Measurements from ENCODE around the gene ACAA1. TPM values are rescaled to one million over a fixed set of nuclear protein-coding genes. Genes with fewer than 3 reads are reported as not detected.

Gene ACAA1
- total and polyA plus RNA-seq, 2 of the 13 experiments (the other 11 are each of a cell fraction or from before 2014, with no cell fraction given) = 60.8 to 188 TPM

DNA sequence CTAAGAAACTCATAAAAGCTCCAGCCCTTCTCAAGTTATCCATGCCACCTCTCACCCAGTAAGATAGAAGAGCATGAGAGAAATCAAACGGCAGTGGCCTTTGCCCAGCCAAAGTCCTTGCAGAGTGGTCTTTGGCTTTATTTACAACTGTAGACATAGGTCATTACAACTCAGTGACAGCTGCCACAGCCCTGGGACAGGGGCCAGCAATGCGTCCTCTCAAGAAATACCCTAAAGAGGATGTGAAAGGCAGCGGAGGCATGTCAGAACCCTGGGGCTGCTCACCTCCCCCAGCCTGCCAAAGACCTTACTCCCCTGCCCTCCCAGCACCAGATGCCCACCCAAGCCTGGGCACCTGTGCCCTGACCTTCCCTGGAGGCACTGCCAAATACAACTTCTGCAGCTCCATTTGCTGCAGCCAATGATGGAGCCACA is 6.3 kb downstream of the ACAA1 start (continued):
- TF ChIP-seq, protein P1, sequence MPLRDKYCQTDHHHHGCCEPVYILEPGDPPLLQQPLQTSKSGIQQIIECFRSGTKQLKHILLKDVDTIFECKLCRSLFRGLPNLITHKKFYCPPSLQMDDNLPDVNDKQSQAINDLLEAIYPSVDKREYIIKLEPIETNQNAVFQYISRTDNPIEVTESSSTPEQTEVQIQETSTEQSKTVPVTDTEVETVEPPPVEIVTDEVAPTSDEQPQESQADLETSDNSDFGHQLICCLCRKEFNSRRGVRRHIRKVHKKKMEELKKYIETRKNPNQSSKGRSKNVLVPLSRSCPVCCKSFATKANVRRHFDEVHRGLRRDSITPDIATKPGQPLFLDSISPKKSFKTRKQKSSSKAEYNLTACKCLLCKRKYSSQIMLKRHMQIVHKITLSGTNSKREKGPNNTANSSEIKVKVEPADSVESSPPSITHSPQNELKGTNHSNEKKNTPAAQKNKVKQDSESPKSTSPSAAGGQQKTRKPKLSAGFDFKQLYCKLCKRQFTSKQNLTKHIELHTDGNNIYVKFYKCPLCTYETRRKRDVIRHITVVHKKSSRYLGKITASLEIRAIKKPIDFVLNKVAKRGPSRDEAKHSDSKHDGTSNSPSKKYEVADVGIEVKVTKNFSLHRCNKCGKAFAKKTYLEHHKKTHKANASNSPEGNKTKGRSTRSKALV (CRISPR knock-in tag; IDR thresholded peaks at IDR 0.05) = peak; percentile 40; the same call in 1 of the 2 replicates
- TF ChIP-seq PLSCR1 (CRISPR knock-in tag; IDR thresholded peaks at IDR 0.05; ENCODE audit: borderline replicate concordance) (no peak), FOXJ3 (CRISPR knock-in tag; IDR thresholded peaks at IDR 0.05; ENCODE audit: borderline replicate concordance) (peak; percentile 70; the same call in 1 of the 2 replicates), ZNF33B (CRISPR knock-in tag; IDR thresholded peaks at IDR 0.05) (no peak), EHMT2 (IDR thresholded peaks at IDR 0.05; ENCODE audit: borderline replicate concordance, low read depth, low read length) (no peak), ZNF567 (CRISPR knock-in tag; IDR thresholded peaks at IDR 0.05; ENCODE audit: borderline replicate concordance) (no peak), ZNF574 (CRISPR knock-in tag; IDR thresholded peaks at IDR 0.05) (no peak), ZBTB8A (CRISPR knock-in tag; IDR thresholded peaks at IDR 0.05; ENCODE audit: borderline replicate concordance, low read depth) (no peak), FOXA3 (CRISPR knock-in tag; IDR thresholded peaks at IDR 0.05) (peak; percentile 86), GTF3A (CRISPR knock-in tag; conservative IDR thresholded peaks at IDR 0.05) (no peak), ZNF512 (CRISPR knock-in tag; IDR thresholded peaks at IDR 0.05) (no peak), MYNN (CRISPR knock-in tag; IDR thresholded peaks at IDR 0.05; ENCODE audit: low read depth) (no peak), SNAI1 (CRISPR knock-in tag; IDR thresholded peaks at IDR 0.05; ENCODE audit: borderline replicate concordance) (no peak), SRSF9 (IDR thresholded peaks at IDR 0.05; ENCODE audit: borderline replicate concordance, insufficient read depth, low read depth, low read length, poor library complexity, severe bottlenecking) (no peak), ARNT (IDR thresholded peaks at IDR 0.05) (no peak)
- TF ChIP-seq, protein P2, sequence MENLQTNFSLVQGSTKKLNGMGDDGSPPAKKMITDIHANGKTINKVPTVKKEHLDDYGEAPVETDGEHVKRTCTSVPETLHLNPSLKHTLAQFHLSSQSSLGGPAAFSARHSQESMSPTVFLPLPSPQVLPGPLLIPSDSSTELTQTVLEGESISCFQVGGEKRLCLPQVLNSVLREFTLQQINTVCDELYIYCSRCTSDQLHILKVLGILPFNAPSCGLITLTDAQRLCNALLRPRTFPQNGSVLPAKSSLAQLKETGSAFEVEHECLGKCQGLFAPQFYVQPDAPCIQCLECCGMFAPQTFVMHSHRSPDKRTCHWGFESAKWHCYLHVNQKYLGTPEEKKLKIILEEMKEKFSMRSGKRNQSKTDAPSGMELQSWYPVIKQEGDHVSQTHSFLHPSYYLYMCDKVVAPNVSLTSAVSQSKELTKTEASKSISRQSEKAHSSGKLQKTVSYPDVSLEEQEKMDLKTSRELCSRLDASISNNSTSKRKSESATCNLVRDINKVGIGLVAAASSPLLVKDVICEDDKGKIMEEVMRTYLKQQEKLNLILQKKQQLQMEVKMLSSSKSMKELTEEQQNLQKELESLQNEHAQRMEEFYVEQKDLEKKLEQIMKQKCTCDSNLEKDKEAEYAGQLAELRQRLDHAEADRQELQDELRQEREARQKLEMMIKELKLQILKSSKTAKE (CRISPR knock-in tag; IDR thresholded peaks at IDR 0.05; ENCODE audit: borderline replicate concordance) = peak; percentile 54; the same call in 1 of the 2 replicates
- TF ChIP-seq, protein P3, sequence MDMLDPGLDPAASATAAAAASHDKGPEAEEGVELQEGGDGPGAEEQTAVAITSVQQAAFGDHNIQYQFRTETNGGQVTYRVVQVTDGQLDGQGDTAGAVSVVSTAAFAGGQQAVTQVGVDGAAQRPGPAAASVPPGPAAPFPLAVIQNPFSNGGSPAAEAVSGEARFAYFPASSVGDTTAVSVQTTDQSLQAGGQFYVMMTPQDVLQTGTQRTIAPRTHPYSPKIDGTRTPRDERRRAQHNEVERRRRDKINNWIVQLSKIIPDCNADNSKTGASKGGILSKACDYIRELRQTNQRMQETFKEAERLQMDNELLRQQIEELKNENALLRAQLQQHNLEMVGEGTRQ (IDR thresholded peaks at IDR 0.05; ENCODE audit: low read depth, low read length) = no peak
- TF ChIP-seq, protein P3 (CRISPR knock-in tag; IDR thresholded peaks at IDR 0.05; ENCODE audit: borderline replicate concordance) = no peak
